Keratinocyte (primary cell): ENCODE measurements around the gene MAJIN. TPM values are rescaled to one million over a fixed set of nuclear protein-coding genes. Genes with fewer than 3 reads are reported as not detected.

Experiments used
- DNase-seq: peaks from one replicate; pipeline ENCODE4 v3.0.0-alpha.2; 2011; ENCODE audit warnings: low read depth, missing footprints, low spot score
- FAIRE-seq: peaks from 2 replicates; lab custom pipeline; 2011; peaks lifted over from hg19 to GRCh38; lab: Jason Lieb, UNC
- H2AFZ ChIP-seq: 2 replicates; pipeline ENCODE4 v1.6.0; 2012; ENCODE audit warnings: low read length, control low read depth, inconsistent platforms; ENCODE audit not compliant: control insufficient read depth
- H3K27ac ChIP-seq: 2 replicates; pipeline ENCODE4 v1.5.1; 2011; ENCODE audit warnings: low read length; ENCODE audit not compliant: control insufficient read depth, insufficient read depth
- H3K27me3 ChIP-seq: 3 replicates; pipeline ENCODE4 v1.6.0; 2011; ENCODE audit warnings: low read length; ENCODE audit not compliant: control insufficient read depth, insufficient read depth; ENCODE audit errors: extremely low read depth
- H3K36me3 ChIP-seq, 2 experiments: 2 replicates in 1 of 2; 3 replicates in 1 of 2; pipeline ENCODE4 v1.5.1; 2011; ENCODE audit warnings: low read length in 2 of 2, mild to moderate bottlenecking in 1 of 2; ENCODE audit not compliant: control insufficient read depth in 2 of 2, insufficient read depth in 2 of 2; ENCODE audit errors: extremely low read depth in 1 of 2
- H3K4me1 ChIP-seq: 3 replicates; pipeline ENCODE4 v1.5.1; 2011; ENCODE audit warnings: low read length; ENCODE audit not compliant: control insufficient read depth, insufficient read depth; ENCODE audit errors: extremely low read depth
- H3K4me2 ChIP-seq: 3 replicates; pipeline ENCODE4 v1.6.0; 2011; ENCODE audit warnings: low read depth, low read length; ENCODE audit not compliant: control insufficient read depth, insufficient read depth; ENCODE audit errors: extremely low read depth
- H3K4me3 ChIP-seq, 3 experiments: fragments of 200-600 bp in 1 of 3; sonication (generic) in 1 of 3; 2 replicates in 2 of 3; 3 replicates in 1 of 3; pipeline ENCODE4 v1.5.1; 2011 to 2016; ENCODE audit warnings: low read length in 3 of 3, mild to moderate bottlenecking in 3 of 3, control low read depth in 2 of 3, inconsistent platforms in 1 of 3, low read depth in 1 of 3, mixed read lengths in 1 of 3, mixed run types in 1 of 3, moderate library complexity in 1 of 3; ENCODE audit not compliant: control insufficient read depth in 2 of 3, insufficient read depth in 2 of 3; ENCODE audit errors: extremely low read depth in 1 of 3
- H3K79me2 ChIP-seq: 2 replicates; pipeline ENCODE4 v1.6.0; 2012; ENCODE audit warnings: low read length; ENCODE audit not compliant: control insufficient read depth, insufficient read depth
- H3K9ac ChIP-seq: 3 replicates; pipeline ENCODE4 v1.6.0; 2011; ENCODE audit warnings: low read length; ENCODE audit not compliant: control insufficient read depth, insufficient read depth; ENCODE audit errors: extremely low read depth
- H3K9me1 ChIP-seq: 3 replicates; pipeline ENCODE4 v1.6.0; 2011; ENCODE audit warnings: low read length; ENCODE audit not compliant: control insufficient read depth, insufficient read depth; ENCODE audit errors: extremely low read depth
- H3K9me3 ChIP-seq: 2 replicates; pipeline ENCODE4 v1.5.1; 2012; ENCODE audit warnings: low read depth, low read length; ENCODE audit not compliant: control insufficient read depth
- H4K20me1 ChIP-seq: 3 replicates; pipeline ENCODE4 v1.6.0; 2011; ENCODE audit warnings: low read length; ENCODE audit not compliant: control insufficient read depth, insufficient read depth; ENCODE audit errors: extremely low read depth
- CTCF ChIP-seq, 3 experiments: IDR thresholded peaks in 1 of 3; conservative IDR thresholded peaks in 1 of 3; optimal IDR thresholded peaks in 1 of 3; 2 replicates in 2 of 3; 3 replicates in 1 of 3; pipeline versions ENCODE3 to v1.5.1; 2011; ENCODE audit warnings: low read length in 3 of 3, mild to moderate bottlenecking in 3 of 3, moderate library complexity in 2 of 3, control low read depth in 1 of 3, inconsistent platforms in 1 of 3; ENCODE audit not compliant: insufficient read depth in 2 of 3; ENCODE audit errors: extremely low read depth in 1 of 3
- EZH2 ChIP-seq: IDR thresholded peaks from one replicate; pipeline ENCODE4 v1.6.1; 2012; ENCODE audit warnings: inconsistent platforms, mild to moderate bottlenecking, low read length, moderate library complexity
- dilution Hi-C: fragments of 300-500 bp; cut with MboI; formaldehyde crosslinking; loops from one replicate; pipeline ENCODE4 v1.7.0; 2020; ENCODE audit warnings: low sequenced_read_pairs; ENCODE audit not compliant: extremely low pct_ligation_motif_present
- polyA plus RNA-seq, 5 experiments: library from polyadenylated mRNA; depleted of rRNA in 3 of 5; stranded (reverse) in 3 of 5; stranded (forward) in 1 of 5; unstranded in 1 of 5; fragments of >200 nt; gene quantifications; 1 replicate in 1 of 5; 2 replicates in 3 of 5; 3 replicates in 1 of 5; pipeline versions ENCODE4 v1.2.1 to v1.2.3, GENCODE V29; 2011 to 2012; ENCODE audit warnings: missing spikeins in 2 of 5, low read depth in 1 of 5, low replicate concordance in 1 of 5

The MAJIN gene
- polyA plus RNA-seq, 1 donor (not counting 4 experiments of a cell fraction or from before 2014, with no cell fraction given): 0.09 TPM

GRCh38 chr11:64915376-64915887 is 56.5 kb downstream of the MAJIN start:
- Histone ChIP-seq H3K79me2 (peaks cover 14% of the 10 kb centered on the region), H2AFZ (no peak overlapping the region), H3K36me3 (peaks cover 8 to 30% of the 10 kb centered on the region in 2 experiments), H3K9me3 (no peaks in the 10 kb centered on the region), H3K4me2 (peak overlapping the region; percentile 96), H3K27ac (peak overlapping the region; percentile 80), H3K27me3 (no peaks in the 10 kb centered on the region), H3K4me1 (peaks cover 13% of the 10 kb centered on the region), H3K9me1 (no peaks in the 10 kb centered on the region), H3K9ac (peak overlapping the region; percentile 95), H3K4me3 (peak overlapping the region; percentile 71 to 83 (median 76)), H4K20me1 (no peaks in the 10 kb centered on the region)
- FAIRE-seq: no peak
- no peak for DNase-seq
- dilution Hi-C loops: no loop called here
- TF ChIP-seq EZH2: no peak
- no peak for TF ChIP-seq CTCF (optimal IDR thresholded peaks at IDR 0.05 in 1 of 3, IDR thresholded peaks at IDR 0.05 in 1 of 3, conservative IDR thresholded peaks at IDR 0.05 in 1 of 3; ENCODE audit: extremely low read depth in 1 of 3, insufficient read depth in 2 of 3, low read length in 3 of 3)

- dilution Hi-C loops: no loop called here
- no peak overlapping the region for H3K4me2 ChIP-seq
- H3K4me1 ChIP-seq: peaks cover 13% of the 10 kb centered on the region
- peaks cover 12 to 35% of the 10 kb centered on the region in 2 experiments for H3K36me3 ChIP-seq
- H3K9me1 ChIP-seq: no peaks in the 10 kb centered on the region
- H3K9ac ChIP-seq: no peak overlapping the region
- H3K27me3 ChIP-seq: no peaks in the 10 kb centered on the region
- no peak for DNase-seq
- no peak overlapping the region for H3K27ac ChIP-seq
- H2AFZ ChIP-seq: no peak overlapping the region
- H3K4me3 ChIP-seq: no peak overlapping the region
- no peaks in the 10 kb centered on the region for H4K20me1 ChIP-seq
- no peaks in the 10 kb centered on the region for H3K9me3 ChIP-seq
- FAIRE-seq: no peak
- TF ChIP-seq CTCF (optimal IDR thresholded peaks at IDR 0.05 in 1 of 3, IDR thresholded peaks at IDR 0.05 in 1 of 3, conservative IDR thresholded peaks at IDR 0.05 in 1 of 3; ENCODE audit: extremely low read depth in 1 of 3, insufficient read depth in 2 of 3, low read length in 3 of 3) (no peak), EZH2 (no peak)
- peaks cover 14% of the 10 kb centered on the region for H3K79me2 ChIP-seq
These were observed 57.8 kb downstream of the MAJIN start for GRCh38 chr11:64914123-64914522.
